ENCODE measurements around the gene ASIC2.

The ASIC2 gene

GRCh38 chr17:33138627-33139026 is 154.5 kb downstream of the ASIC2 start:
- no peak overlapping the region for H2BK5ac ChIP-seq (ENCODE audit: low read length)
- H2AK5ac ChIP-seq (ENCODE audit: low read depth, low read length): no peak overlapping the region
- H3K27me3 ChIP-seq (ENCODE audit: control insufficient read depth in 3 of 3, insufficient read depth in 3 of 3, low read depth in 1 of 3, low read length in 3 of 3): no peaks in the 10 kb centered on the region
- H3K4ac ChIP-seq (ENCODE audit: low read length): no peak overlapping the region
- no peak overlapping the region for H3K23ac ChIP-seq (ENCODE audit: low read depth, low read length, poor library complexity)
- H3K9me3 ChIP-seq (replicated peaks in 1 of 2; ENCODE audit: control insufficient read depth in 2 of 2, insufficient read depth in 1 of 2, low read depth in 1 of 2, low read length in 2 of 2): no peaks in the 10 kb centered on the region
- H2AFZ ChIP-seq (ENCODE audit: low read length): no peak overlapping the region
- no peak overlapping the region for H3K27ac ChIP-seq (replicated peaks; ENCODE audit: low read length)
- H2BK12ac ChIP-seq (ENCODE audit: low read length): no peak overlapping the region
- WGBS, 2 donors (ENCODE audit: extremely low coverage in 2 of 2, insufficient read length in 2 of 2, insufficient replicate concordance in 1 of 2): no CpG with 5 or more reads among the region's 3 CpGs
- peaks cover 0 to 8% of the 10 kb centered on the region in 2 donors for H3K4me1 ChIP-seq (ENCODE audit: control insufficient read depth in 2 of 2, insufficient read depth in 1 of 2, low read depth in 1 of 2, low read length in 2 of 2)
- DNase-seq (ENCODE audit: low spot score): no peak
- no peak overlapping the region for H3K18ac ChIP-seq (ENCODE audit: low read length)
- H3K14ac ChIP-seq (ENCODE audit: low read length): no peak overlapping the region
- H3K4me2 ChIP-seq (ENCODE audit: insufficient read depth, low read length, poor library complexity, severe bottlenecking): no peak overlapping the region
- no peak overlapping the region for H3K4me3 ChIP-seq (ENCODE audit: low read length in 2 of 2)
- H2BK15ac ChIP-seq (ENCODE audit: low read length): no peak overlapping the region
- no peaks in the 10 kb centered on the region for H3K79me1 ChIP-seq (ENCODE audit: low read depth, low read length)
- H4K91ac ChIP-seq (ENCODE audit: low read depth, low read length, poor library complexity): no peak overlapping the region
- H4K8ac ChIP-seq (ENCODE audit: low read depth, low read length): no peak overlapping the region
- H2BK120ac ChIP-seq (ENCODE audit: low read depth, low read length): no peak overlapping the region
- H3K9ac ChIP-seq (ENCODE audit: low read depth, low read length, poor library complexity): no peak overlapping the region
- no peaks in the 10 kb centered on the region for H3K36me3 ChIP-seq (replicated peaks in 1 of 2; ENCODE audit: control insufficient read depth in 2 of 2, insufficient read depth in 2 of 2, low read length in 2 of 2)

GRCh38 chr17:33137426-33137825 is 155.7 kb downstream of the ASIC2 start:
- Histone ChIP-seq H3K9me3 (replicated peaks in 1 of 2; ENCODE audit: control insufficient read depth in 2 of 2, insufficient read depth in 1 of 2, low read depth in 1 of 2, low read length in 2 of 2) (no peaks in the 10 kb centered on the region), H3K4me1 (ENCODE audit: control insufficient read depth in 2 of 2, insufficient read depth in 1 of 2, low read depth in 1 of 2, low read length in 2 of 2) (peaks cover 0 to 8% of the 10 kb centered on the region in 2 donors), H3K27me3 (ENCODE audit: control insufficient read depth in 3 of 3, insufficient read depth in 3 of 3, low read depth in 1 of 3, low read length in 3 of 3) (no peaks in the 10 kb centered on the region)

GRCh38 chr17:33135691-33136090 is 157.4 kb downstream of the ASIC2 start:
- H4K8ac ChIP-seq (ENCODE audit: low read depth, low read length): no peak overlapping the region
- H2AK5ac ChIP-seq (ENCODE audit: low read depth, low read length): no peak overlapping the region
- no peak overlapping the region for H4K91ac ChIP-seq (ENCODE audit: low read depth, low read length, poor library complexity)
- no peak overlapping the region for H2BK12ac ChIP-seq (ENCODE audit: low read length)
- H3K14ac ChIP-seq (ENCODE audit: low read length): no peak overlapping the region
- H2BK15ac ChIP-seq (ENCODE audit: low read length): no peak overlapping the region
- no peak overlapping the region for H3K4me3 ChIP-seq (ENCODE audit: low read length in 2 of 2)
- H2BK120ac ChIP-seq (ENCODE audit: low read depth, low read length): no peak overlapping the region
- DNase-seq (ENCODE audit: low spot score): no peak
- no peak overlapping the region for H2AFZ ChIP-seq (ENCODE audit: low read length)
- no CpG with 5 or more reads among the region's 4 CpGs for WGBS, 2 donors (ENCODE audit: extremely low coverage in 2 of 2, insufficient read length in 2 of 2, insufficient replicate concordance in 1 of 2)
- no peak overlapping the region for H3K4ac ChIP-seq (ENCODE audit: low read length)
- no peak overlapping the region for H3K18ac ChIP-seq (ENCODE audit: low read length)
- H3K27ac ChIP-seq (replicated peaks; ENCODE audit: low read length): no peak overlapping the region
- no peaks in the 10 kb centered on the region for H3K9me3 ChIP-seq (replicated peaks in 1 of 2; ENCODE audit: control insufficient read depth in 2 of 2, insufficient read depth in 1 of 2, low read depth in 1 of 2, low read length in 2 of 2)
- no peak overlapping the region for H3K23ac ChIP-seq (ENCODE audit: low read depth, low read length, poor library complexity)
- peaks cover 0 to 5% of the 10 kb centered on the region in 2 donors for H3K4me1 ChIP-seq (ENCODE audit: control insufficient read depth in 2 of 2, insufficient read depth in 1 of 2, low read depth in 1 of 2, low read length in 2 of 2)
- H3K4me2 ChIP-seq (ENCODE audit: insufficient read depth, low read length, poor library complexity, severe bottlenecking): no peak overlapping the region
- H3K9ac ChIP-seq (ENCODE audit: low read depth, low read length, poor library complexity): no peak overlapping the region
- no peaks in the 10 kb centered on the region for H3K79me1 ChIP-seq (ENCODE audit: low read depth, low read length)
- H3K36me3 ChIP-seq (replicated peaks in 1 of 2; ENCODE audit: control insufficient read depth in 2 of 2, insufficient read depth in 2 of 2, low read length in 2 of 2): no peaks in the 10 kb centered on the region
- H2BK5ac ChIP-seq (ENCODE audit: low read length): no peak overlapping the region
- H3K27me3 ChIP-seq (ENCODE audit: control insufficient read depth in 3 of 3, insufficient read depth in 3 of 3, low read depth in 1 of 3, low read length in 3 of 3): peaks cover 0 to 6% (median 0%) of the 10 kb centered on the region in 3 experiments

More at GRCh38 chr17:33137426-33137825, 155.7 kb downstream of the ASIC2 start:
- Histone ChIP-seq H3K4ac (ENCODE audit: low read length) (no peak overlapping the region), H3K27ac (replicated peaks; ENCODE audit: low read length) (no peak overlapping the region), H3K79me1 (ENCODE audit: low read depth, low read length) (no peaks in the 10 kb centered on the region), H2AK5ac (ENCODE audit: low read depth, low read length) (no peak overlapping the region), H4K8ac (ENCODE audit: low read depth, low read length) (no peak overlapping the region), H2BK5ac (ENCODE audit: low read length) (no peak overlapping the region), H3K14ac (ENCODE audit: low read length) (no peak overlapping the region), H3K4me3 (ENCODE audit: low read length in 2 of 2) (no peak overlapping the region), H2AFZ (ENCODE audit: low read length) (no peak overlapping the region), H3K18ac (ENCODE audit: low read length) (no peak overlapping the region), H2BK120ac (ENCODE audit: low read depth, low read length) (no peak overlapping the region), H3K9ac (ENCODE audit: low read depth, low read length, poor library complexity) (no peak overlapping the region), H3K4me2 (ENCODE audit: insufficient read depth, low read length, poor library complexity, severe bottlenecking) (no peak overlapping the region), H4K91ac (ENCODE audit: low read depth, low read length, poor library complexity) (no peak overlapping the region), H3K36me3 (replicated peaks in 1 of 2; ENCODE audit: control insufficient read depth in 2 of 2, insufficient read depth in 2 of 2, low read length in 2 of 2) (no peaks in the 10 kb centered on the region), H2BK12ac (ENCODE audit: low read length) (no peak overlapping the region), H3K23ac (ENCODE audit: low read depth, low read length, poor library complexity) (no peak overlapping the region), H2BK15ac (ENCODE audit: low read length) (no peak overlapping the region)
- DNase-seq (ENCODE audit: low spot score): no peak

- Histone ChIP-seq H3K23ac (ENCODE audit: low read depth, low read length, poor library complexity) (no peak overlapping the region), H2AK5ac (ENCODE audit: low read depth, low read length) (no peak overlapping the region), H3K79me1 (ENCODE audit: low read depth, low read length) (no peaks in the 10 kb centered on the region), H3K36me3 (replicated peaks in 1 of 2; ENCODE audit: control insufficient read depth in 2 of 2, insufficient read depth in 2 of 2, low read length in 2 of 2) (no peaks in the 10 kb centered on the region), H2AFZ (ENCODE audit: low read length) (no peak overlapping the region), H3K27ac (replicated peaks; ENCODE audit: low read length) (no peak overlapping the region), H2BK15ac (ENCODE audit: low read length) (no peak overlapping the region), H3K4me3 (ENCODE audit: low read length in 2 of 2) (no peak overlapping the region), H3K27me3 (ENCODE audit: control insufficient read depth in 3 of 3, insufficient read depth in 3 of 3, low read depth in 1 of 3, low read length in 3 of 3) (peaks cover 0 to 6% (median 0%) of the 10 kb centered on the region in 3 experiments), H3K9me3 (replicated peaks in 1 of 2; ENCODE audit: control insufficient read depth in 2 of 2, insufficient read depth in 1 of 2, low read depth in 1 of 2, low read length in 2 of 2) (no peaks in the 10 kb centered on the region), H3K4me2 (ENCODE audit: insufficient read depth, low read length, poor library complexity, severe bottlenecking) (no peak overlapping the region), H3K18ac (ENCODE audit: low read length) (peak overlapping the region; percentile 16), H2BK5ac (ENCODE audit: low read length) (no peak overlapping the region), H3K4ac (ENCODE audit: low read length) (no peak overlapping the region), H3K14ac (ENCODE audit: low read length) (peak overlapping the region; percentile 0), H4K8ac (ENCODE audit: low read depth, low read length) (no peak overlapping the region), H2BK12ac (ENCODE audit: low read length) (no peak overlapping the region), H3K4me1 (ENCODE audit: control insufficient read depth in 2 of 2, insufficient read depth in 1 of 2, low read depth in 1 of 2, low read length in 2 of 2) (no peaks in the 10 kb centered on the region), H2BK120ac (ENCODE audit: low read depth, low read length) (no peak overlapping the region), H4K91ac (ENCODE audit: low read depth, low read length, poor library complexity) (no peak overlapping the region), H3K9ac (ENCODE audit: low read depth, low read length, poor library complexity) (no peak overlapping the region)
- no CpG with 5 or more reads among the region's 7 CpGs for WGBS, 2 donors (ENCODE audit: extremely low coverage in 2 of 2, insufficient read length in 2 of 2, insufficient replicate concordance in 1 of 2)
- no peak for DNase-seq (ENCODE audit: low spot score)
Measured at GRCh38 chr17:33131620-33132019, 161.5 kb downstream of the ASIC2 start.

Data from neuronal stem cell (in vitro differentiated cells).